SK-N-SH (cell line): ENCODE data around the gene ANKRD50.

Experiments used
- CTCF ChIP-seq: fragments of 200-600 bp; sonication (generic); IDR thresholded peaks from 2 replicates; pipeline ENCODE4 v1.6.1; 2017; ENCODE audit warnings: antibody characterized with exemption, mild to moderate bottlenecking, moderate library complexity
- NRF1 ChIP-seq: IDR thresholded peaks from 2 replicates; pipeline ENCODE4 v1.6.1; 2012; ENCODE audit warnings: low read depth, mild to moderate bottlenecking, low read length
- POLR2AphosphoS5 ChIP-seq: IDR thresholded peaks from 2 replicates; pipeline ENCODE4 v1.6.1; 2012; ENCODE audit warnings: low read depth, low read length
- REST ChIP-seq: IDR thresholded peaks from 2 replicates; pipeline ENCODE4 v1.6.1; 2012; ENCODE audit warnings: mild to moderate bottlenecking, low read depth, low read length, moderate library complexity
- TAF1 ChIP-seq: IDR thresholded peaks from 2 replicates; pipeline ENCODE4 v1.6.1; 2012; ENCODE audit warnings: low read depth, mild to moderate bottlenecking, low read length, moderate library complexity, borderline replicate concordance
- USF2 ChIP-seq: fragments of 150-350 bp; IDR thresholded peaks from 2 replicates; pipeline ENCODE4 v1.6.1; 2017; ENCODE audit warnings: antibody characterized with exemption, low read length, low read depth, borderline replicate concordance
- YY1 ChIP-seq: IDR thresholded peaks from 2 replicates; pipeline ENCODE4 v1.4.0; 2012; ENCODE audit warnings: low read depth, mild to moderate bottlenecking

GRCh38 chr4:124658795-124659194 is 53.7 kb downstream of the ANKRD50 start:
- TF ChIP-seq TAF1 (no peak), USF2 (no peak), NRF1 (no peak), CTCF (no peak), POLR2AphosphoS5 (no peak), YY1 (no peak), REST (no peak)
